ENCODE data around the gene MX2.

MX2 gene

GRCh38 chr21:41370840-41371684 lies 9.2 kb downstream of the MX2 start:
- H3K9me2 ChIP-seq (replicated peaks; ENCODE audit: insufficient read depth, low read length) = no peaks in the 10 kb centered on the region
- no peaks in the 10 kb centered on the region for H3K36me3 ChIP-seq (replicated peaks; ENCODE audit: insufficient read depth, low read length)
- H3K27ac ChIP-seq (ENCODE audit: low read length) = no peak overlapping the region
- no peaks in the 10 kb centered on the region for H3K79me2 ChIP-seq (ENCODE audit: low read length)
- no peak overlapping the region for H3K4me2 ChIP-seq (ENCODE audit: low read depth, low read length)
- H2AFZ ChIP-seq (ENCODE audit: low read length) = no peak overlapping the region
- peaks cover 11% of the 10 kb centered on the region; the same call in 1 of the 2 replicates for H3K4me1 ChIP-seq (ENCODE audit: low read length)
- H3K9ac ChIP-seq (ENCODE audit: low read length) = no peak overlapping the region
- no peaks in the 10 kb centered on the region for H3K9me3 ChIP-seq (replicated peaks; ENCODE audit: insufficient read depth, low read length)
- TF ChIP-seq EZH2 (optimal IDR thresholded peaks at IDR 0.05; ENCODE audit: low read depth, low read length) (no peak), EZH2phosphoT487 (IDR thresholded peaks at IDR 0.05; ENCODE audit: low read length) (no peak), CTCF (IDR thresholded peaks at IDR 0.05; ENCODE audit: low read length) (no peak)
- H3K4me3 ChIP-seq (ENCODE audit: low read length) = no peak overlapping the region
- no peaks in the 10 kb centered on the region for H3F3A ChIP-seq (ENCODE audit: insufficient read depth, low read length)
- DNase-seq = no peak
- peaks cover 19% of the 10 kb centered on the region for H3K27me3 ChIP-seq (replicated peaks; ENCODE audit: insufficient read depth, low read length)
- no peaks in the 10 kb centered on the region for H4K20me1 ChIP-seq (ENCODE audit: insufficient read depth, low read length)

- Histone ChIP-seq H3K36me3 (replicated peaks; ENCODE audit: insufficient read depth, low read length) (no peaks in the 10 kb centered on the region), H3K9me2 (replicated peaks; ENCODE audit: insufficient read depth, low read length) (no peaks in the 10 kb centered on the region), H3K4me1 (ENCODE audit: low read length) (peaks cover 11% of the 10 kb centered on the region; the same call in 1 of the 2 replicates), H3K9ac (ENCODE audit: low read length) (no peak overlapping the region), H3K27me3 (replicated peaks; ENCODE audit: insufficient read depth, low read length) (peaks cover 19% of the 10 kb centered on the region), H3K4me3 (ENCODE audit: low read length) (no peak overlapping the region), H3K79me2 (ENCODE audit: low read length) (no peaks in the 10 kb centered on the region), H4K20me1 (ENCODE audit: insufficient read depth, low read length) (no peaks in the 10 kb centered on the region), H3K4me2 (ENCODE audit: low read depth, low read length) (no peak overlapping the region), H2AFZ (ENCODE audit: low read length) (no peak overlapping the region), H3F3A (ENCODE audit: insufficient read depth, low read length) (no peaks in the 10 kb centered on the region), H3K27ac (ENCODE audit: low read length) (no peak overlapping the region), H3K9me3 (replicated peaks; ENCODE audit: insufficient read depth, low read length) (no peaks in the 10 kb centered on the region)
- TF ChIP-seq EZH2phosphoT487 (IDR thresholded peaks at IDR 0.05; ENCODE audit: low read length) (no peak), EZH2 (optimal IDR thresholded peaks at IDR 0.05; ENCODE audit: low read depth, low read length) (no peak), CTCF (IDR thresholded peaks at IDR 0.05; ENCODE audit: low read length) (no peak)
- no peak for DNase-seq
Measured at GRCh38 chr21:41371685-41372030, 9.8 kb downstream of the MX2 start.

GRCh38 chr21:41373253-41373652 lies 11.4 kb downstream of the MX2 start:
- Histone ChIP-seq H3K36me3 (replicated peaks; ENCODE audit: insufficient read depth, low read length) (no peaks in the 10 kb centered on the region), H3K4me2 (ENCODE audit: low read depth, low read length) (no peak overlapping the region), H3K79me2 (ENCODE audit: low read length) (no peaks in the 10 kb centered on the region), H3K4me1 (ENCODE audit: low read length) (no peaks in the 10 kb centered on the region), H3K27me3 (replicated peaks; ENCODE audit: insufficient read depth, low read length) (peaks cover 11% of the 10 kb centered on the region), H3K27ac (ENCODE audit: low read length) (no peak overlapping the region), H3K4me3 (ENCODE audit: low read length) (no peak overlapping the region), H3K9me3 (replicated peaks; ENCODE audit: insufficient read depth, low read length) (no peaks in the 10 kb centered on the region), H3F3A (ENCODE audit: insufficient read depth, low read length) (no peaks in the 10 kb centered on the region), H3K9me2 (replicated peaks; ENCODE audit: insufficient read depth, low read length) (no peaks in the 10 kb centered on the region), H4K20me1 (ENCODE audit: insufficient read depth, low read length) (no peaks in the 10 kb centered on the region), H2AFZ (ENCODE audit: low read length) (no peak overlapping the region), H3K9ac (ENCODE audit: low read length) (no peak overlapping the region)
- DNase-seq = no peak
- TF ChIP-seq EZH2 (optimal IDR thresholded peaks at IDR 0.05; ENCODE audit: low read depth, low read length) (no peak), EZH2phosphoT487 (IDR thresholded peaks at IDR 0.05; ENCODE audit: low read length) (no peak), CTCF (IDR thresholded peaks at IDR 0.05; ENCODE audit: low read length) (no peak)

All from MM.1S (cell line).